GM13976 (cell line): ENCODE results near the gene RCAN1.

Source experiments
- DNase-seq: peaks from one replicate; pipeline ENCODE4 v3.0.0; 2012; ENCODE audit warnings: low spot score
- CTCF ChIP-seq: IDR thresholded peaks from 2 replicates; pipeline ENCODE4 v1.5.1; 2012; ENCODE audit warnings: borderline replicate concordance, mild to moderate bottlenecking; ENCODE audit not compliant: insufficient read depth; ENCODE audit errors: extremely low read depth, missing control alignments, control extremely low read depth
- in situ Hi-C: fragments of 300-500 bp; cut with MboI; formaldehyde crosslinking; loops from one replicate; pipeline ENCODE4 v1.12.0; 2022; ENCODE audit warnings: low sequenced_read_pairs, mixed read lengths, inconsistent platforms; ENCODE audit not compliant: unreplicated experiment

Gene RCAN1

GRCh38 chr21:34518301-34518700 lies 96.6 kb downstream of the RCAN1 start:
- DNase-seq: no peak
- no peak for TF ChIP-seq CTCF
- in situ Hi-C loops: no loop called here

- in situ Hi-C loops: no loop called here
- TF ChIP-seq CTCF: no peak
- DNase-seq: no peak
Measured at GRCh38 chr21:34517491-34518245, 97.2 kb downstream of the RCAN1 start.

- no peak for DNase-seq
- no peak for TF ChIP-seq CTCF
- in situ Hi-C loops: no loop called here
Measured at GRCh38 chr21:34517039-34517438, 97.9 kb downstream of the RCAN1 start.

GRCh38 chr21:34514576-34515115 lies 100.3 kb downstream of the RCAN1 start:
- in situ Hi-C loops: no loop called here
- TF ChIP-seq CTCF: no peak
- no peak for DNase-seq

- no peak for DNase-seq
- in situ Hi-C loops: no loop called here
- TF ChIP-seq CTCF: no peak
Measured at GRCh38 chr21:34513129-34513675, 101.7 kb downstream of the RCAN1 start.

GRCh38 chr21:34511787-34512455 lies 103.0 kb downstream of the RCAN1 start, which contains the start of gene KCNE1:
TSS of gene KCNE1 (minus strand) at chr21:34512210. CDS start at chr21:34449634, 62,576 bp downstream.
- in situ Hi-C loops: no loop called here
- no peak for DNase-seq
- TF ChIP-seq CTCF: no peak
